ENCODE results near the gene KCNH8. TPM values are rescaled to one million over a fixed set of nuclear protein-coding genes. Genes with fewer than 3 reads are reported as not detected.

The KCNH8 gene
- total RNA-seq, result under 0.01 TPM in 1 of 2 replicates, not detected in the other

GRCh38 chr3:19147905-19148767 is at the start of gene KCNH8:
Gene KCNH8, plus strand, starts transcription at chr3:19148510. Its CDS starts 210 bp downstream, at chr3:19148720.

All from smooth muscle cell of the umbilical artery (primary cell).